Endothelial cell of umbilical vein (primary cell): ENCODE results near the gene CYP26A1.

Source experiments
- CTCF ChIP-seq, 2 donors: IDR thresholded peaks; 1 replicate in 1 of 2; 2 replicates in 1 of 2; pipeline ENCODE4 v1.5.1; 2011; ENCODE audit warnings: low read length in 2 of 2, mild to moderate bottlenecking in 2 of 2, moderate library complexity in 2 of 2, control low read depth in 1 of 2, inconsistent platforms in 1 of 2, low read depth in 1 of 2; ENCODE audit not compliant: insufficient read depth in 1 of 2; ENCODE audit errors: extremely low read depth in 1 of 2
- EZH2 ChIP-seq: IDR thresholded peaks from 2 replicates; pipeline ENCODE4 v1.6.1; 2012; ENCODE audit warnings: borderline replicate concordance, low read depth, mild to moderate bottlenecking, moderate library complexity, low read length, inconsistent platforms; ENCODE audit not compliant: severe bottlenecking
- FOS ChIP-seq: IDR thresholded peaks from 2 replicates; pipeline ENCODE4 v1.6.1; 2011; ENCODE audit warnings: mild to moderate bottlenecking, low read length, moderate library complexity, borderline replicate concordance; ENCODE audit not compliant: insufficient read depth
- GATA2 ChIP-seq: IDR thresholded peaks from 2 replicates; pipeline ENCODE4 v1.7.0; 2011; ENCODE audit warnings: low read depth, mild to moderate bottlenecking, moderate library complexity, mixed read lengths, low read length; ENCODE audit not compliant: insufficient read length, insufficient read depth
- MAX ChIP-seq: IDR thresholded peaks from 2 replicates; pipeline ENCODE4 v1.6.1; 2011; ENCODE audit not compliant: insufficient read depth, insufficient read length
- POLR2A ChIP-seq: IDR thresholded peaks from 2 replicates; pipeline ENCODE4 v1.6.1; 2012; ENCODE audit warnings: low read depth, mild to moderate bottlenecking, control low read depth, low read length

- no peak for TF ChIP-seq POLR2A
- TF ChIP-seq CTCF (IDR thresholded peaks at IDR 0.05; ENCODE audit: extremely low read depth in 1 of 2, insufficient read depth in 1 of 2, low read depth in 1 of 2, low read length in 2 of 2) = no peak
- TF ChIP-seq FOS = no peak
- no peak for TF ChIP-seq GATA2
- no peak for TF ChIP-seq MAX
- TF ChIP-seq EZH2 = no peak
These were observed 4.2 kb downstream of the CYP26A1 start for GRCh38 chr10:93077860-93078337.
